ENCODE data around the gene TMEM131. TPM values are rescaled to one million over a fixed set of nuclear protein-coding genes. Genes with fewer than 3 reads are reported as not detected.

The TMEM131 gene
- total and polyA plus RNA-seq, 10 of the 15 experiments (the other 5 are each of a cell fraction or from before 2014, with no cell fraction given): 6.0 to 48.2 (median 23.2) TPM

DNA sequence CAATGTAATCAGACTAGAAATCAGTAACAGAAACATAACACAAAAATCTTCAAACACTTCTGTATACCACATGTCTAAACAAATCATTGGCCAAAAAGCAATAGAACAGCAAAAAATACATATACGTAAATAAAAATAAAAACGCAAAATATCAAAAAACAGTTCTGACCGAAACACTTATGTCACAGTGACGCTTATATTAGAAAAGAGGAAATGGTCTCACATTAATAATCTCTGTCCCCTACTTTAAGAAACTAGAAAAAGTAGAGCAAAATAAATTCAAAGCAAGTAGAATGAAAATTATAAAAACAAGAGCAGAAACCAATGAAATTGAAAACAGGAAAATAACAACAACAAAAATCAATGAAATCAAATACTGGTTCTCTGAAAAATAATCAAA, 41.9 kb downstream of the TMEM131 start:
- peaks cover 2% of the 10 kb centered on the region; the same call in 1 of the 2 replicates for H4K20me1 ChIP-seq (ENCODE audit: control insufficient read depth, insufficient read depth)
- H3K4me2 ChIP-seq (ENCODE audit: control insufficient read depth, insufficient read depth): peak overlapping the region; percentile 59
- H3K27me3 ChIP-seq (replicated peaks in 1 of 2; ENCODE audit: control insufficient read depth in 2 of 2, insufficient read depth in 2 of 2, low read length in 1 of 2): no peaks in the 10 kb centered on the region
- H3K4me3 ChIP-seq: no peak overlapping the region; the same call in 1 of the 2 replicates
- ChIA-PET SMC1A (ENCODE audit: uncharacterized antibody, unreplicated experiment) (interaction anchor here (1.0 to 6.2 kb wide), 11 partner anchors 9 to 74 kb away, joined by 3 to 35 read pairs (median 4); no protein-coding TSS in a partner anchor), RAD21 (ENCODE audit: unreplicated experiment) (interaction anchor here (1.2 to 4.9 kb wide), 3 partner anchors 18 to 41 kb away, joined by 4 to 28 read pairs (median 15); no protein-coding TSS in a partner anchor), POLR2A (interaction anchor here (1.0 to 1.1 kb wide), 2 partner anchors 17 to 72 kb away, joined by 3 read pairs; no protein-coding TSS in a partner anchor), CTCF (interaction anchor here (1.1 to 4.2 kb wide), 5 partner anchors 17 to 147 kb away, joined by 3 to 13 read pairs (median 3); no protein-coding TSS in a partner anchor)
- no peak overlapping the region for H2AFZ ChIP-seq (ENCODE audit: control insufficient read depth, low read depth, low read length)
- 38% methylated on average over 4 of the region's 4 CpGs for WGBS (ENCODE audit: insufficient coverage, insufficient replicate concordance, low lambda C conversion rate, missing lambda C conversion rate)
- ATAC-seq: peak; percentile 43
- no peak overlapping the region for H3K9ac ChIP-seq (ENCODE audit: control insufficient read depth, insufficient read depth, low read length)
- intact Hi-C loops (cut with micrococcal nuclease; ENCODE audit: unreplicated experiment) (loop anchor here (10.0 kb wide), 1 partner anchor 431 kb away; no protein-coding TSS in a partner anchor), in situ Hi-C loops (cut with MboI) (no loop called here)
- H3K27ac ChIP-seq (ENCODE audit: control insufficient read depth, insufficient read depth): peak overlapping the region; percentile 45; the same call in 1 of the 2 replicates
- H3K79me2 ChIP-seq (ENCODE audit: control insufficient read depth, insufficient read depth, low read length): peaks cover 71% of the 10 kb centered on the region
- no peak for DNase-seq (ENCODE audit: low read depth, low spot score)
- no peaks in the 10 kb centered on the region for H3K36me3 ChIP-seq (ENCODE audit: control insufficient read depth in 2 of 2, insufficient read depth in 2 of 2, low read length in 1 of 2)
- FAIRE-seq: no peak
- BruUV-seq (replicated peaks): no TSS peak
- peaks cover 50% of the 10 kb centered on the region for H3K4me1 ChIP-seq (ENCODE audit: control insufficient read depth, insufficient read depth, low read length)
- peaks cover 3% of the 10 kb centered on the region; the same call in 2 of the 3 replicates for H3K9me3 ChIP-seq (replicated peaks; ENCODE audit: control insufficient read depth, insufficient read depth, low read length)
- TF ChIP-seq EGR1 (IDR thresholded peaks at IDR 0.05; ENCODE audit: borderline replicate concordance in 1 of 2, low read depth in 2 of 2, low read length in 2 of 2): no peak
- TF ChIP-seq MEF2A (IDR thresholded peaks at IDR 0.05; ENCODE audit: insufficient read depth, low read depth, low read length): 0 out of 2 replicates have a peak, but pooled peaks have one; percentile 9
- peak; percentile 48 for TF ChIP-seq JUNB (IDR thresholded peaks at IDR 0.05)
- no peak for TF ChIP-seq KLF5 (IDR thresholded peaks at IDR 0.05; ENCODE audit: partially characterized antibody)
- peak; percentile 86 for TF ChIP-seq CREB1 (IDR thresholded peaks at IDR 0.05; ENCODE audit: low read depth)
- TF ChIP-seq MTA2 (IDR thresholded peaks at IDR 0.05; ENCODE audit: low read depth): peak; percentile 63; the same call in 1 of the 2 replicates
- TF ChIP-seq MXI1 (IDR thresholded peaks at IDR 0.05; ENCODE audit: low read depth, low read length): no peak
- TF ChIP-seq MEF2B (IDR thresholded peaks at IDR 0.05; ENCODE audit: partially characterized antibody, poor library complexity, severe bottlenecking): peak; percentile 33
- peak; percentile 56; the same call in 1 of the 2 replicates for TF ChIP-seq CREM (IDR thresholded peaks at IDR 0.05; ENCODE audit: low read depth)
- 0 out of 2 replicates have a peak, but pooled peaks have one; percentile 19 for TF ChIP-seq GABPA (IDR thresholded peaks at IDR 0.05; ENCODE audit: low read depth)
- TF ChIP-seq SREBF2 (IDR thresholded peaks at IDR 0.05; ENCODE audit: low read length): no peak
- no peak for TF ChIP-seq BCL11A (IDR thresholded peaks at IDR 0.05; ENCODE audit: low read depth, low read length)
- no peak for TF ChIP-seq CHD1 (IDR thresholded peaks at IDR 0.05; ENCODE audit: low read depth, low read length)
- TF ChIP-seq, protein P1, sequence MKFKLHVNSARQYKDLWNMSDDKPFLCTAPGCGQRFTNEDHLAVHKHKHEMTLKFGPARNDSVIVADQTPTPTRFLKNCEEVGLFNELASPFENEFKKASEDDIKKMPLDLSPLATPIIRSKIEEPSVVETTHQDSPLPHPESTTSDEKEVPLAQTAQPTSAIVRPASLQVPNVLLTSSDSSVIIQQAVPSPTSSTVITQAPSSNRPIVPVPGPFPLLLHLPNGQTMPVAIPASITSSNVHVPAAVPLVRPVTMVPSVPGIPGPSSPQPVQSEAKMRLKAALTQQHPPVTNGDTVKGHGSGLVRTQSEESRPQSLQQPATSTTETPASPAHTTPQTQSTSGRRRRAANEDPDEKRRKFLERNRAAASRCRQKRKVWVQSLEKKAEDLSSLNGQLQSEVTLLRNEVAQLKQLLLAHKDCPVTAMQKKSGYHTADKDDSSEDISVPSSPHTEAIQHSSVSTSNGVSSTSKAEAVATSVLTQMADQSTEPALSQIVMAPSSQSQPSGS (IDR thresholded peaks at IDR 0.05; ENCODE audit: low read length): peak; percentile 57
- no peak for TF ChIP-seq BHLHE40 (IDR thresholded peaks at IDR 0.05; ENCODE audit: borderline replicate concordance in 1 of 2, low read depth in 2 of 2, low read length in 1 of 2)
- TF ChIP-seq SP1 (IDR thresholded peaks at IDR 0.05; ENCODE audit: low read depth, low read length): no peak
- TF ChIP-seq, protein P2, sequence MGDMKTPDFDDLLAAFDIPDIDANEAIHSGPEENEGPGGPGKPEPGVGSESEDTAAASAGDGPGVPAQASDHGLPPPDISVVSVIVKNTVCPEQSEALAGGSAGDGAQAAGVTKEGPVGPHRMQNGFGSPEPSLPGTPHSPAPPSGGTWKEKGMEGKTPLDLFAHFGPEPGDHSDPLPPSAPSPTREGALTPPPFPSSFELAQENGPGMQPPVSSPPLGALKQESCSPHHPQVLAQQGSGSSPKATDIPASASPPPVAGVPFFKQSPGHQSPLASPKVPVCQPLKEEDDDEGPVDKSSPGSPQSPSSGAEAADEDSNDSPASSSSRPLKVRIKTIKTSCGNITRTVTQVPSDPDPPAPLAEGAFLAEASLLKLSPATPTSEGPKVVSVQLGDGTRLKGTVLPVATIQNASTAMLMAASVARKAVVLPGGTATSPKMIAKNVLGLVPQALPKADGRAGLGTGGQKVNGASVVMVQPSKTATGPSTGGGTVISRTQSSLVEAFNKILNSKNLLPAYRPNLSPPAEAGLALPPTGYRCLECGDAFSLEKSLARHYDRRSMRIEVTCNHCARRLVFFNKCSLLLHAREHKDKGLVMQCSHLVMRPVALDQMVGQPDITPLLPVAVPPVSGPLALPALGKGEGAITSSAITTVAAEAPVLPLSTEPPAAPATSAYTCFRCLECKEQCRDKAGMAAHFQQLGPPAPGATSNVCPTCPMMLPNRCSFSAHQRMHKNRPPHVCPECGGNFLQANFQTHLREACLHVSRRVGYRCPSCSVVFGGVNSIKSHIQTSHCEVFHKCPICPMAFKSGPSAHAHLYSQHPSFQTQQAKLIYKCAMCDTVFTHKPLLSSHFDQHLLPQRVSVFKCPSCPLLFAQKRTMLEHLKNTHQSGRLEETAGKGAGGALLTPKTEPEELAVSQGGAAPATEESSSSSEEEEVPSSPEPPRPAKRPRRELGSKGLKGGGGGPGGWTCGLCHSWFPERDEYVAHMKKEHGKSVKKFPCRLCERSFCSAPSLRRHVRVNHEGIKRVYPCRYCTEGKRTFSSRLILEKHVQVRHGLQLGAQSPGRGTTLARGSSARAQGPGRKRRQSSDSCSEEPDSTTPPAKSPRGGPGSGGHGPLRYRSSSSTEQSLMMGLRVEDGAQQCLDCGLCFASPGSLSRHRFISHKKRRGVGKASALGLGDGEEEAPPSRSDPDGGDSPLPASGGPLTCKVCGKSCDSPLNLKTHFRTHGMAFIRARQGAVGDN (IDR thresholded peaks at IDR 0.05): no peak
- no peak for TF ChIP-seq SIN3A (IDR thresholded peaks at IDR 0.05; ENCODE audit: low read depth, low read length)
- peak; percentile 82 for TF ChIP-seq ATF7 (IDR thresholded peaks at IDR 0.05; ENCODE audit: low read depth)
- peak; percentile 84 for TF ChIP-seq SPI1 (IDR thresholded peaks at IDR 0.05; ENCODE audit: borderline replicate concordance, insufficient read depth, low read depth, low read length)
- peak; percentile 48; the same call in 1 of the 2 replicates for TF ChIP-seq NBN (IDR thresholded peaks at IDR 0.05)

Data from GM12878 (cell line).